CMK (cell line): ENCODE data around the gene CRYBA2.
A peak's percentile ranks its signal among the peaks of the same experiment; 100 is the strongest.

Experiments used
- DNase-seq: peaks from one replicate; pipeline ENCODE4 v3.0.0-alpha.2; 2010; ENCODE audit warnings: low read depth

The CRYBA2 gene, protein sequence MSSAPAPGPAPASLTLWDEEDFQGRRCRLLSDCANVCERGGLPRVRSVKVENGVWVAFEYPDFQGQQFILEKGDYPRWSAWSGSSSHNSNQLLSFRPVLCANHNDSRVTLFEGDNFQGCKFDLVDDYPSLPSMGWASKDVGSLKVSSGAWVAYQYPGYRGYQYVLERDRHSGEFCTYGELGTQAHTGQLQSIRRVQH

DNA sequence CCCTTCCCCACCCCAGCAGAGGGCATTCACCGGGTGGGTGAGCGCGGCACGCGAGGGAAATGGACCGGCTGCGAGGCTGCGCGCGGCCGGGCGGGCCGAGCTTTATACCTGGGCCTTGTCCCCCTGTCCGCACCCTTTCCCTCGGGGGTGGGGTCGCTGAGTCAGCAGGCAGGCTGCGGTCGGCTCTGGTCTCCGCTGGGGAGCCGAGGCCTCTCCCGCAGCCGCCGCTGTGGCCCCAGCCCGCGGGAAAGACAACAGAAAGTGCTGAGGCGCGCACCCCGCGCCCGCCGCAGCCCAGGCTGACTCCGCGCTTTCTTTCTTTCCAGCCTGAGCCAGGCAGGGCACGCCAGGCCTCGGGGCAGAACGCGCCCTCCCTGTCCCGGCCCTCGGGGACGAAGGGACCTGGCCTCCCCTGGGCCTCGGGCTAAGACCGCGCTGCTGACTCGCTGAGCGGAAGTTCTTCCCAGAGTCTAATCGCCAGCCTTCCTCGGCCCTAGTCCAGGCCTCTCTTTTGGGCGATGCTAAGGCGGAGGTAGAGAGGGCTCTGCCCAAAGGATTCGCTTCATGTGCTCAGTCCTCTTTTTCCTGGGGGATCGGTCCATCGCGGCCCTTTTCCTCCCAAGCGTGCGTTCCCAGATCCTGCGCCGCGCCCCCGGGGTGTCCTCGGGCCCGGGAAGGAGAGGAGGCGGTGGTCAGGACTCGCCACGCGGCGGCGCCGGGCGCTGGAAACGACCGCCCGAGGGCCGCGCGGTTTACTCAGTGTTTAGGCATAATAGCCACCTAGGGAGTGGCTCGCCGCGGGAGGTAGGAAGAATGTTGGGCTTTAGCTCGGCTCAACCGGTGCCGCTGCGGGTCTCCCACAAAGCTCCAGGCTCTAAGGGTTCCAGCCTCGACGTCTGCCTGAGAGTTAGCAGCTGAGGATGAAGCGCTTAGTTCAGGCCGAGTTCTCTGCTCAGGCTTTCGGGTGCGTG, at the start of gene CRYBA2:
CRYBA2 (minus strand) TSS at position 78 of the 971 bp plus-strand sequence. CDS start 246 bp downstream, outside the sequence.
- no peak for DNase-seq

DNA sequence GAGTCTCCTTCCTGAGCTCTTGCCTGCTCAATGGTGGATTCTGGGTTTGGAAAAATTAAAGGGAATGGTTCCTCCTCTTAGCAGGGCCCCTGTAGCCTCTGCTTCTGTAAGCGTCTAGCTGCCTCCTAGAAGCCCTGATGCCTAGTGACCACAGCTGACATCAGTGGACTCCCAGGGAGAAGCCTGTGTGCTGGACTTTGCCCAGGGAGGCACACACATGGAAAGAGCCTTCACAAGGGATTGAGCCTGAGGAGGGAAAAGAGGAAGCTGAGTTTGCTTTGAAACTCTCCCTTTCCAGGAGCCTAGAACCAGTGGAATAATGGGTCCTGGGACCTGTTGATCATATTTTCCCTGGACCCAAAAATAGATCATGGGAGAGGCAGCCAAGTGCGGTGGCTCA, 49.5 kb upstream of the CRYBA2 start:
- no peak for DNase-seq

DNA sequence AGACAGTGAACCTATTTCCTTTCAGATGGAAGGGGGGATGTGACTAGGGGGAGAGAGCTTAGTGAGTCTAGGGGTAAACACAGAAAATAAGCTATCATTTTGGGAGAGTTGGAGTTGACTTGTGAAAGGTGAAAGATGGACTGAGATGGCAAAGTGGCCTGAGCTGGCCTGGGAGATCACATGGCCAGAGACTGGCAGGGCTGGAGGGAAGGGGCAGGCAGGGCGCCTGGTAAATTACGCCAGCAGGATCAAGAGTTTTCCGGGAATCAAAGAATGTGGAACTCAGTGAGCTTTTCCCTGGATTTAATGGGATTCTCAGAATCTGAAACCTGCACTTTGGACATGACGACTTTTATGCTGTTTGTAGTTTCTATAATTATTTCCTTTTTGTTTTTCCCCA, 48.9 kb upstream of the CRYBA2 start:
- DNase-seq, result no peak

DNA sequence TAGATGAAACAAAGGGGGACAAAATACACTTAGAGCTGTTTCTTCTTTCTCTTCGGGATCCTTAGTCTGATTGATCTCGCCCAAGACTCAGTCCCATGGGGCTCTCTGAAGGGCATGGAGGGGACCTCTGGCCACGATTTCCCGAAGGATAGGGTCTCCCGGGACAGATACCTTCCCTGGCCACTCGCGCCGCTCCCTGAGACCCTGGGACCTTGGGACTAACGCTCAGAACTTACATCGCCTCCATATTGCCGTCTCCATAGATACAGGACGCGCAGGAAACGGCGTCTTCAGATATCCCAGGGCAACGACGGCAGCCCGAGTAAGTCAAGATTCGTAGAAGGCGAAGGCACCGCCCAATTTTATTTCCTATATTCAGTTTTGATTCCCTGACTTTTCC, 48.0 kb upstream of the CRYBA2 start, which contains the start of gene CFAP65:
CFAP65 (minus strand) TSS at position 265 of the 400 bp plus-strand sequence. CDS start 2,468 bp downstream, outside the sequence.
- no peak for DNase-seq

DNA sequence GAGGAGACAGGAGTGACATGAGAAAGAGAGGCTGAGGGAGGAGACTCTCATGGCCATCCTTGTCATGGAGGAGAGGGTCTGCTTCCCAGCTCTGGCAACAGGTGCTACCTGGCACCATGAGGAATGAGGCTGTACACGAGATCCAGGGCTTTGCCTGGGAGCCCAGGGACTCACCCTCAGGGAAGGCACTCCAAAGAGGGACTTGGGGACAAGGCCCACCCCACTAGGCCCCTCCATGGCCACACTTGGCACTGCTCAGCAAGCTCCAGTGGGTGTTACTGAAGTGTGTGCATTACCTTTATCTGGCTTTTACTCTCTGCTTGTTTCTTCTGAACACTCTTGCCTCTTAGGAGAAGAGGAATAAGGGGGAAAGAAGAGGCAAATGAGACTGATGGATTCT, 45.4 kb upstream of the CRYBA2 start:
- no peak for DNase-seq

DNA sequence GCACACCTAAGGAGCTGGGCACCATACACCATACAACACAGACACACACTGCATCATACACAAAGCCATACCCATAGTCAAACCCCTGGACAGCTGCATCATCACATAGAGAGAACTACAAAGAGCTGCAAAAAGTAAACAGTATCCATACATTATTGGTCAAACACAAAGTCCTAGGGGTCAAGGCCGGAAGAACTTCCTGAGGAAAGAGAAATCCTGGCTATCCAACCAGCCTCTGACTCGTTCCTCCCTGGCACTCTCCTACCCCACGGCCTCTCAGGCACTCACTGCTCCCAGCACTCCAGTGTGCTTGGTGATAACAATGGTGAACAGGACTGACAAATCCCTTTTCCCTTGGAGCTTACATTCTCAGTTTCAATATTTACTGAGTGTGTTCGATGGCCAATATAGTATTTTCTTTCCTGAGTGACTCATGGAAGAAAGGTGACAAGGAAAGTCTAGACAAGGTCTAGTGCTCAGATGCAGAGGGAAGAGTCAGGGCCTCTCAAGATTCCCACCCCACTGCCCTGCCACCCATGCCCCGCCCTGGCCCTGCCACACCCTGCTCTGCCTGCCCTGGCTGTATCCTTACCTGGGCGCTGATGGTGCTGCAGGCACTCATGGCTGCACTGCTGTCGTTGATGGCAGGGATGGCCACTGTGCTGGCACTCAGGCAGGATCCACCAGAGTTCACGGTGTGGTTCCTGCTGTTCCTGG, 44.7 kb upstream of the CRYBA2 start:
- DNase-seq, result no peak

DNA sequence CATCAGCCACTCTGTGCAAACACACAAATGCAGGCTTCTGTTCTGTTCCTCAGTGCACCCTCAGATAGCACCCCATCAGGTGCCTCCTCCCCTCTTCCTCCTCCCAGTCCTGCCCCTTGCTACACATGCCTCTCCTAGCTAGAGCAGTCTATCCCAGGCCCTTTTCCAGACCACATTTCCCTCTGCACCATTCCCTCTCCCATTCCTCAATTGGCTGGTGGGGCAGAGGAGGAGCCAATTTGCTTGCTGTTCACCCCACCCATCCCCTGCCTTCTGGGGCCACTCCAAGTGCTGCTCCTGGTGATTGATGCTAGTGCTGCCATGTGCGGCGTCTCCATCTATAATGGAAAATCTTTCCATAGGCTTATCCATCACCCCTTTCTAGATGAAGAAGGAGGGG, 42.7 kb upstream of the CRYBA2 start:
- no peak for DNase-seq

DNA sequence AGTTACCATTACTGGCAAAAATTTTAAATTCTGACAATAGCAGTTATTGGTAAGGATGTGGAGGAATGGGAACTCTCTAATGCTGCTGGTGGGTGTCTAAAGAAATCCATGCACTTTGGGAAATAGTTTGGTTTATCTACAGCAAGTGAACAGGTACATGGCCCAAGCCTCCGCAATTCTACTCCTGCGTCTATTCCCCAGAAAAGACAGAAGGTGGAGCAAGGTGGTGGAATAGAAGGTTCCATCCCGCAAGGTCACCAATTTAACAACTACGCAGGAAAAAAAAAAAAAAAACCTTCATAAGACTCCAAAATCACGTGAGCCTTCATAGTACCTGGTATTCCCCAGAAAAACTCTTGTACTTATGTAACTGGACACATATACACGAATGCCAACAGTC, 41.6 kb upstream of the CRYBA2 start:
- DNase-seq, result no peak

DNA sequence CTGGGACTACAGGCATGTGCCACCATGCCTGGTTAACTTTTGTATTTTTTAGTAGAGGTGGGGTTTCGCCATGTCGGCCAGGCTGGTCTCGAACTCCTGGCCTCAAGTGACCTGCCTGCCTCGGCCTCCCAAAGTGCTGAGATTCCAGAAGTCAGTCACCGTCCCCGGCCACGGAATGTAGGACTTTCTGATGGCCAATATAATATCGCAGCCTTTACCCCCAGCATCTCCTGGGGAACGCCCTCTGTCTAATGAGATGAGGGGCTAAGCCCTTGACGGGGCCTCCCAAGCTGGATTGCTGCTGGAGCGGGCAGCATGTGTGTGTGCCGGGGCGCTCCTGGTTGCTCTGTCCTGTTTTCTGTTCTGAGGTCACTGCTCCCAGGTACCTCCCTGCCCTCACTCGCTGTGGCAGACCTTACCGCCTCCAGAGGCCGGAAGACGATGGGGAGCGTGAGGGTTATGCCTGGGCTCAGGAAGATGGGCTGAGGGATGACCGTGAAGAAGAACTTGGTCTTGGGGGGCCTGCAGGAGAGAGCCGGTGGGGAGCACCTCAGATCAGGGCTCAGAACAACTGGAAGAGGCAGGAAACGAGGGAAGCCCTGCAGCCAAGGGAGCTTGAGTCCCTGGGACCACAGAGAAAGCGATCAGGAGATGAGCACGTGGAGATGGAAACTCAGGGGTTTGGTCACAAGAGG, 39.0 kb upstream of the CRYBA2 start:
- DNase-seq, result no peak

DNA sequence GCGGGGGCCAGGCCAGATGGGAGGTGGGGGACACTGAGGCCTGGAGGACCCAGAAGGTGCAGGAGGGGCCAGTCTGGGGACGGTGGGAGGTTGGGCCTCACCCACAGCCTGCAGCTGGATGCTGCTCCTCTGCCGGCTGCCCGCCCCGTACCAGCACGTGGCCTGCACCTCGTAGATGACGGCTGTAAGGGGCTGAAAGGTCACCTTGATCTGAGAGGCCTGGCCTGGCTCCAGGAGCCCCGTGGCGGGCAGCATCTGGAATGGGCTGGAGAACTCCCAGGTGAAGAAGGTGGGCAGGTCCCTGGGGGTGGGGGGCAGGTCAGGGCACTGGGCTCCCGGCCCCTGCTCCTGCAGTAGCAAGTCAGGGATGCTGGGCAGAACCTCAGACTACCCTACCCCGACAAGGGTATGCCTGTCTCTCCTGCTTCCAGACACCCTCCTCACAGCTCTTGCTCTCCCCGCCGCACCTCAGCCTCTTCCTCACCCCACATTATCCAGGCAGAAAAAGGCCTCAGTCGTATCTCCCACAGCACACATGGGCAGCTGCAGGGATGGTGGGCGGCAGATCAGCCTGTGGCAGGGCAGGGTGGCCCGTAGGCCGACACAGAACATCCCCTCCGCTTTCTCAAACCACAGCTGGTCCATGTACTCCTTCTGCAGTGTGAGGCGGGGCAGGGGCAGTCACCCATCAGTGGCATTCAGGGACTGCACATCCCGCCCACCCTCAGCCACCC, 38.0 kb upstream of the CRYBA2 start:
- DNase-seq, result no peak

DNA sequence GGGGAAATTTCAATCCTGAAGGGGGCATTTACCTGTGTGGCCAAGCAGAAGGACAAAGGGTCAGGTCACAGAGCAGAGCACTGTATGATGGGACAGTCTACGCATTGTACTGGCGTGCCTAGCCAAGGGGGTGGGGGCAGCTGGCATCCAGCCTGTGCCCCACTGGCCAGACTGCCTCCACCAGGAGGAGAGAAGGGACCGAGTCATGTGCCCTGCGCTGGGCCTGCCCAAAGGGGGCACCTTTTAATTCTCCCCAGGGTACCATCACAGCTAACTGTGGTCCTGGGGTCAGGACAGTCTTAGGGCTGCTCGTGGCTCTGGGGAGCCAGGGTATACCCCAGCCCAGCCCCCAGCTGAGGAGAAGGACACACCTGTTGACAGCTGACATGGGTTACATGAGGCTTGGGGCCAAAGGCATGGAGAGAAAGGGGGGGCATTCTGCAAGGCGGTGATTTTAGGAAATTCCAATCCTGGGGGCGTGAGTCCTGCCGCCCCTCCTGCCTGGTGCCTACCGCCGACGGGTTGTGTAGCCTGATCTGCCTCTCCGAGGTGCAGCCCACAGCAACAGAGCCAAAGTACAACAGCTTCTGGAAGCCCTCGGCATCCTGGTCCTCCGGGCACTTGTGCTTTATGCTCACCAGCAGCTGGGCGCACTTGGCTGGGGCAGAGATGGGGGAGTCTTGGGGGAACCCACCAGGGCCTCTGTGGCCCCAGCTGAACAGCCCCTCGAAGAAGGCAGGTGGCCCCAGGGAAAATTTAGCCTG, 37.1 kb upstream of the CRYBA2 start:
- no peak for DNase-seq

DNA sequence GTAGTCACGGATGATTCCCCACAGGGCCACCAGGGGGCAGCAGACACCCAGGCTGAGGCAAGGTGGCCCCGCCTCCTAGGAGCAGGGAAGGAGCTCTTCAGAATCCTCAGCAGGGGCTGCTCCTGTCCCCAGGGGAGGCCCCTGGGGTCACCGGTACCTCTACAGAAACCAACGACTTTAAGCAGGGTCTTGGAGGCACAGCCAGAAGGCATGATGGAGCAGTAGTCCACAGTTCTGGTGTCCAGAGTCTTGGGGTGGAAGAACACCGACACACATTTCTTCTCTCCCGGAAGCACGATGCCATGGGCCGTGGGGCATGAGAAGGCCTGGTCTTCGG, 36.6 kb upstream of the CRYBA2 start:
- DNase-seq, result peak; percentile 57

DNA sequence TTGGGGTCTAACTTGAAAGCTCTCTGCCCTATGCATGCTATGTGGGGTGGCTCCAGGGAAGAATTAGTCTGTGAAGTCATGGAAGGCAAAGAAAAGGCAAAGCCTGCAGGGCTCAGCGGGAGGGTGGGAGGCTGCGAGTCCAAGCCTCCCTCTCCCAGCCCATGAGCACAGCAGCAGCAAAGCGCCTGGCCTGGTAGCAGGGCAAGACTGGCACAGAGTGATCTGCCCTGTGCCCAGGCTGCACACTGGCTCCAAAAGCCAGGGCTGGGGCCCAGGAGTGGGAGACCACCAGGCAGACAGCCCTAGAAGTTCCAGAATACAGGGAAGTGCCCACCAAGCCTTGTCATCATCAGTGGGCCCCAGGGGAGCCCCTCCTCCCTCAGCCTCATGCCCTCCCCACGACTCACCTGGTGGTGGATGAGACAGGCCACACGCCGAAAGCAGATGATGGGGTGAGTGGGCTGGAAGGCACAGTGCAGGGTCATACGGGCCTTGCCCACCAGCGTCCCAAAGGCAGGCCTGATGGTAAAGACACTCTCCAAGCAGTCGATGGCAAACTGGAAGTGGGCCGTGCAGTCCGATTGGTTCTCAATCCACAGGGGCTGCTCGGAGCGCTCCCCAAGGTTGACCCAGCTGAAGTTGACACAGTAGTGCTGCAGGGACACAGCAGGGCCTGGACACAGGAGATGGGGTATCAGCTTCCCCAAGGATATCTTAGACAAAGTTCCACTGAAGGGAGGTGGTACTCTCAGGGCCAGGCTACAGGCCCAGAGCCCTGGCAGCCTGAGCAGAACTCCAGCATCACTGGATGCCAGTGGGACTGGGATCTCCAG, 36.0 kb upstream of the CRYBA2 start:
- no peak for DNase-seq

DNA sequence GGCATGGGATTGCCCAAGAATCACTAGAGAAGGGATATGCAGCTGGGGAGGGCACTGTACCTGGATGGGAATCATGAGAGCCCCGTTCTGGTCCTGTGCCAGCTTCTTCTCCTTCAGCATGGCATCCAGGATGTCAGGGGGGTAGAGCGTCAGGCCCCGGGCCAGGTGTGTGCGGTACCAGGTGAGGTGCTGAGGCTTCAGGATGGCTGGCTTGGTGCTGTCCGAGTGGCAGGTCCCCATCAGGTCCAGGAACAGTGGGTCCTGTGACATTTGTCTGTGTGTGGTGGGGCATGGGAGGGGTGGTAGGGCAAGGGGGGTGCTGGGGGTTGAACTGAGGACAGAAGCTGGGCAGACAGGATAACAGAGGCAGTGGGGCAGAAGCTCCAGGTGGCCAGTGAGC, 34.9 kb upstream of the CRYBA2 start:
- DNase-seq, result no peak

DNA sequence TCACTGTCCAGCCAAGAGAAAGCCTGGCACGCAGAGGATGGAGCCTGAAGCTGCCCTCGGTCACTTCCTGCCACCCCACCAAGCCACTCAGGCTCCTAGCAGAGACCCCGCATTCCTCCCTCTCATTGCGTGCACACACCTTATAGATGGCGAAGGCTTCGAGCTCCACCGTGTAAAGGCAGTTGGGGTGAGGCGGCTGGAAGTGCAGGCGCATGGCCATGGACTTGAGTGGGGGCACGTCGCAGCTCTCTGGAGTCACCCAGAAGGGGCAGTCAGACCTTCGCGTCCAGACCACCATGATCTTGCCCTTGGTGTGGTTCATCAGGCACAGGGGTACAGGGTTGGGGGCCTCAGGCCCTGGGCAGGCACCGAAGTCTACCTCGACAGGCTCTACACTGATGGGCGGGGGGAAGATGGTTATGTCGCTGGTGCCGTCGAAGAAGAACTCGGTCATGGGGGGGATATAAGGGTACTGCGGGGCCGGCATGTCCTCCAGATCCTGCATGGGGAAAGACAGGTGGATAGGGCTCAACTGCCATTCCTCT, 34.4 kb upstream of the CRYBA2 start:
- no peak for DNase-seq

DNA sequence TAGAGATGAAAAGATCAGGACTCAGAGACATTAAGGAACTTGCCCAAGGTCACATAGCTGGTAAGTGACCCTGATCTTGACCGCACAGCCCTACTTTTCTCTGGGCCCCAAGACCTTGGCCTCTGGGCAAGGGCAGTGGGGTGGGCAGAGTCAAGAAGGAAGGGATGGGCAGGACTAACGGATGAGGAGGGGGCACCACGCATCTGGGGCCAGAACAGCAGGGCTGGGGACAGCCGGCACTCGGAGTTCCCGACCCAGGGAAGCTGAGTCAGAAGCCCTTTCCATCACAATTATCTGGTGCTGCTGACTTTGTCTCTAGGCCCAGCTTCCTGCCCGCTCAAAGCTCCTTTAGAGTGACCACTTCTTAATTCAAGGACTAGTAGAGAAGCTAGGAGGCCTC, 33.7 kb upstream of the CRYBA2 start:
- no peak for DNase-seq

DNA sequence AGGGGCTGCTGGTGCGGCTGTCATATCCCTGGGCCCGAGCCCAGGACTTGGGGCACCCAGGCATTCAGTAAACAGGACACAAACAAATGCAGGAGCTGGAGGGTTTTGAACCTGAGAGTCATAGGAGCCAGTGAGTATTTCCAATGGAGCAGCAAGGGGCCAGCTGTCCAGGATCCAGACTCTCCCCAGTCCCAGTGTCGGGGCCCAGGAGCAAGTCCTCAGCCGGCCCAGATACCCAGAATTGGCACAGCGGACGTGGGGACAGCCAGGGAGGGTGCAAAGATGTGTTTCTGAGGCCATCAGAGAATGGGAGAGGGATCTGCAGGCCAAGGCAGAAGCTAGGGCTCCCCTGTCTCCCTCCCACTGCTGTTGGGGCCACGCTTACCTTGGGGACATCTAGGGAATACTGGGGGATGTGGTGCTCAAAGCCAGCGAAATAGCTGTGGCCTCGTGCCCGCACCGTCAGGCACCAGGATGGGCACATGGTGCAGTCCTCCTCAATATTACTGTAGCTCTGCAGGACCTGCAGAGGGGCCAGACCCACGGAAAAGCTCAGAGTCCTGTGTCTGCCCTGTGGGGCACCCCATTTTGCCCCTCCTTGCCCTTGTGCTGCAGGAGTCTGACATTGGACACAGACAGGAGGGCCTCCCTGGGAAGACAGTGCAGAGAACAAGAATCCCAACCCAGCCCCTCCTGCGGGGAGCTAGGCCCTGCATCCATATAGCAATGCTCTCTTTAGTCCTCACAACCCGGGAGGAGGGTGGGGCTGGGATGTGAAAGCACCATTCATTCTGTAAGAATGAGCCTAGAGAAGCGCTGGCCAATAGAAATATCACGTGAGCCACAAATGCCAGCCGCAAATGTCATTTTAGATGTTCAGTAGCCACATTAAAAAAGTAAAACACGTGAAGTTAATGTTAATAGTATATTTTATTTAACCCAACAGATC, 32.7 kb upstream of the CRYBA2 start:
- DNase-seq, result no peak

DNA sequence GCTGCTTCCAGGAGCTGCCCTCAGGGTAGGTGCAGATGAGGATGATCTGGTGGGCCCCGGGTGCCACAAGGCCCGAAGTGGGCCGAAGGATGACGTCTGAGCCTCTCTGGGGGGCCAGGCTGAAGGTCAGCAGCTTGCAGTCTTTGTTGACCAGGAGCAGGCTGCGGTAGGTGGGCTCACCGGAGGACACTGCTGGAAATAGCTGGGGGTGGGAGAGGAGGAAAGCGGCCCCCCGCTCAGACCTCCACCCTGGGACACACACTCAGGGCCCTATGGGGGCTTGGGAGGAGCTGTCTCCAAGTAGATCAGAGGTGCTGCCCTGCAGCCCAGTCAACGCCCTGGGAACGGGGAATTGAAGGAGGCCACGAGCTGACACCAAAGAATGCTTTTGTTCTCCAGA, 30.8 kb upstream of the CRYBA2 start:
- no peak for DNase-seq
